ENCODE data around the gene GOLT1B. TPM values are rescaled to one million over a fixed set of nuclear protein-coding genes. Genes with fewer than 3 reads are reported as not detected.

The GOLT1B gene
- total RNA-seq, 1 experiment from 2014 or later, result 46.1 TPM

- Mint-ChIP-seq H3K27me3 (ENCODE audit: low read depth) (no peaks in the 10 kb centered on the region), H3K4me3 (no peak overlapping the region), H3K9me3 (no peaks in the 10 kb centered on the region), H3K27ac (no peak overlapping the region), H3K36me3 (ENCODE audit: insufficient read depth in 1 of 3, low read depth in 3 of 3) (peaks cover 5 to 46% (median 21%) of the 10 kb centered on the region in 3 experiments; a peak in 5 of 7 replicates), H3K4me1 (no peaks in the 10 kb centered on the region)
- H4K8ac ChIP-seq (replicated peaks; ENCODE audit: insufficient read length, low read depth, low read length), result no peak overlapping the region
- H3K18ac ChIP-seq (ENCODE audit: insufficient read length, low read depth, low read length), result no peak overlapping the region
- no peaks in the 10 kb centered on the region for H3K4me1 ChIP-seq (ENCODE audit: insufficient read depth, low read length)
- H2BK5ac ChIP-seq (ENCODE audit: insufficient read length, low read length), result no peak overlapping the region
- no peak overlapping the region for H3K56ac ChIP-seq (ENCODE audit: insufficient read length, low read depth, low read length)
- no peak overlapping the region for H2BK15ac ChIP-seq (ENCODE audit: low read depth, low read length)
- DNase-seq, result no peak
- no peak overlapping the region for H3K23ac ChIP-seq (ENCODE audit: insufficient read length, low read depth, low read length)
- no peaks in the 10 kb centered on the region for H4K20me1 ChIP-seq (ENCODE audit: control insufficient read depth, insufficient read depth, insufficient read length)
- H3K4ac ChIP-seq (ENCODE audit: low read depth, low read length), result no peak overlapping the region
- no peak overlapping the region for H3K4me2 ChIP-seq (ENCODE audit: insufficient read depth, insufficient read length, low read length)
- H4K5ac ChIP-seq (ENCODE audit: insufficient read length, low read depth, low read length), result no peak overlapping the region
- H3K79me2 ChIP-seq (ENCODE audit: insufficient read depth, low read length), result no peaks in the 10 kb centered on the region
- H4K91ac ChIP-seq (ENCODE audit: insufficient read length, low read depth, low read length), result no peak overlapping the region
- no peaks in the 10 kb centered on the region for H3K9me3 ChIP-seq (ENCODE audit: control insufficient read depth, low read depth, low read length)
- no CpG with 5 or more reads among the region's 2 CpGs for WGBS (ENCODE audit: extremely low coverage, insufficient read length, low lambda C conversion rate)
- no peak overlapping the region for H3T11ph ChIP-seq (ENCODE audit: low read length)
- no peak overlapping the region for H2BK12ac ChIP-seq (ENCODE audit: insufficient read length, low read depth, low read length)
- no peak overlapping the region for H3K9ac ChIP-seq (ENCODE audit: extremely low read depth, insufficient read length, low read length)
- TF ChIP-seq CTCF (conservative IDR thresholded peaks at IDR 0.05), result no peak
- H2AK5ac ChIP-seq (ENCODE audit: insufficient read length, low read length), result no peak overlapping the region
- H3K79me1 ChIP-seq (ENCODE audit: insufficient read depth, low read depth, low read length, poor library complexity, severe bottlenecking), result no peaks in the 10 kb centered on the region
- H3K14ac ChIP-seq (ENCODE audit: insufficient read depth, low read length), result no peak overlapping the region
- no peak overlapping the region for H2AFZ ChIP-seq (ENCODE audit: low read length)
- no peak overlapping the region for H3K27ac ChIP-seq (ENCODE audit: insufficient read length, low read depth, low read length)
- no peaks in the 10 kb centered on the region for H3K23me2 ChIP-seq (ENCODE audit: insufficient read length, low read depth, low read length, poor library complexity, severe bottlenecking)
- no peaks in the 10 kb centered on the region for H3K27me3 ChIP-seq (ENCODE audit: insufficient read depth, low read length)
- no peak overlapping the region for H2BK120ac ChIP-seq (ENCODE audit: low read depth, low read length, poor library complexity, severe bottlenecking)
- H2BK20ac ChIP-seq (ENCODE audit: low read depth, low read length, poor library complexity, severe bottlenecking), result no peak overlapping the region
Measured at GRCh38 chr12:21471294-21471693, 30.3 kb upstream of the GOLT1B start.
